HG03025 (cell line): Measurements from ENCODE around the gene CHD5.
"Not testable (repeated sequence)": the region's sequence is repeated elsewhere in the genome, so short reads cannot be mapped to it uniquely, and the experiment has no call there.

Experiments
- ATAC-seq: cut with Tn5 transposase; IDR thresholded peaks from one replicate; pipeline ENCODE4 v1.9.1; 2021; ENCODE audit warnings: mild to moderate bottlenecking, moderate library complexity; ENCODE audit not compliant: unreplicated experiment, low FRiP score

CHD5 gene

DNA sequence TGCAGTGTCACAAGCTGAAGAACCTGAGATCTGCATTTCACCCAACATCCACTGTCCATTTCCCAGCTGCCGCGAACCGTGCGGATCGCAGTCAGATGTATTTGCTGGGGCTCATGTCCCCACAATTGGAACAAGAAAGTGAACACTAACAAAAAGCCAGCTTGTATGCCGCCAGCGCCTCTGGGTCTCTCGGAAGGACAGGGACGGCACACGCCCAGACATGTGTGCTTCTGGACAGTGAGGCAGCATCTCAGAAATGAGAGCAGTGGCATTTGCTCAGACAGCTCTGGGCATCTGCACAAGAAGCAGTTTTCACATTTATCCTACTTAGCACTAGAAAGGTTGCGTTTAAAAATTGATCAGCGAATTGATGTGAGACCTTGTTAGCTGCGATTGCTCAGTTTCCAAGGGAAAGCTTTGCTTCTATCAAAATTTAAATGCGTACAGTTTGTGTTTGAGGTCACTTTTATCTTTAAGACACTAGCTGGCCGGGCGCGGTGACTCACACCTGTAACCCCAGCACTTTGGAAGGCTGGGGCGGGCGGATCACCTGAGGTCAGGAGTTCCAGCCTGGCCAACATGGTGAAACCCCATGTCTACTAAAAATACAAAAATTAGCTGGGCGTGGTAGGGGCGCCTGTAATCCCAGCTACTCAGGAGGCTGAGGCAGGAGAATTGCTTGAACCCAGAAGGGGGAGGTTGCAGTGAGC, 105.8 kb downstream of the CHD5 start:
- ATAC-seq = no peak

DNA sequence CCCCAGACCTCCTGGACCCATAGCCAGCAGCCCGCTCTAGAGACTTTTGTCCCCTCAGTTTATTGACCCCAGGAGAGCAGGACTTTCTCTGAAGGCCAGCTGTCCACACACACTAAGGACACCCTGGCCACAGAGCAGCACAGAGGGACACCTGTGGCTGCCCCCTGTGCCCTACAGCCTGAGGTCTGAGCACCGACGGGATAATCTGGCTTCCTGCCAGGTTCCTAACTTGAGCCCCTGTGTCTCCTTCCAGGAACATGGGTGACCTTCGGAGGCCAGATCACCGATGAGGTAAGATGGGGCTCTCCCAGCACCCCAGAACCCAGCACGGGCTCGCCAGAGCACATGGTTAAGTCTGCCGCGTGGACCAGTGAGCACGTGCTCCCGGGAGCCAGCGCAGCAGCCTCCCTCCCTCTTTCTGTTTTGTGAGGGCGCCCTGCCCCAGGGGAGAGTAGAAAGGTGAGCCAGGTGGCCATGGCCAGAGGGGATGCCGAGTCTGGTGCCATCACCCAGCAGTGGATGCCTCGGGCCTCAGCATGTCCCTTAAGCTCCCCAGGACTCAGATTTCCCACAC, 106.6 kb downstream of the CHD5 start:
- no peak for ATAC-seq

DNA sequence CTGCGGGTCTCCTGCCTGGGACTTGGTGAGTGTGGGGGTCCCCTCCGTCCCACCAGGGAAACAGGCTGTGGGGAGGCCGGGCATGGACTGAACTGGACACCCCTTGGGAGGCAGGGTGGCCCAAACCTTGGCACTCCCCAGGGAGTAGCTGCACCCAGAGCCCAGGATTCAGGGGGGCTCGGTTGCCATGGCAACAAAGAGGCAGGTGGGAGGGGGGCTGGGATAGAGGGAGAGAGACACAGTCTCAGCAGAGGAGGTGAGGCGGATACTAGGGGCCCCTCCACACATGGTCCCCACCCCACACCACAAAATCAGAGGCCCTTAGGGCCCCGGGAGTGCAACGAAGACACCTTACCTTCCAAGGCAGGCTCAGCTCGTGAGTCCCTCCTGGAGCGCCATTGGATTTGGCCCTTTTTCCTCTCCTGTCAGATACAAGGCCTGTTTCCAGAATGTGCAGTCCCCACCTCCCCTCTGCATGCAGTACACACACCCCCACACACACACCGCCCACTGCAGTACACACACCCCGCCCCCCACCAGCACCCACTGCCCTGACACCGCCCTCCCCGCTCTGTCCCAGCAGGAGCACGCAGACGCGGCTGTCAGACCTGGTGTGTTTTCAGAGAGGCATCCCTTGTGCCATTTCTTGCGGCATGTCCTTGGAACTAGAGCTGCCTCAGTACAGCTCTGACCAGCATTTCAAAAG, 107.2 kb downstream of the CHD5 start:
- no peak for ATAC-seq

DNA sequence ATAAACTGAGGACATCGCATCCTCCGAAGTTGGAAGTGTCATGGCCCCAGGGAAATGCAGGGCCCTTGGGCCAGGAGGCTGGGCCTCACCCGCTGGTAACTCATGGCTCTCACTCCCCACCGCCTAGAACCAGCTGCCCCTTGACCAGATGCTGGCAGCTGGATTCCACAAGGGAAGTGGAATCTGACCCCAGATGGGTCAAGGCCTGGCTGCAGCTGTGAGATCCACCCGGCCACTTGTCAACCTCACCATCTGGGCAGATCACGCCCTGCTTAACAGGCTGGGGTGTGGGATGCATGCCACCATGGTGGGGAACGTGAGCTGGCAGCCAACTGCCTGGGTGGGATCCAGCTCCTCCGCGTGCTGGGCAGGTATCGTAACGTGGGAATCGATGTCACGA, 108.9 kb downstream of the CHD5 start:
- no peak for ATAC-seq

DNA sequence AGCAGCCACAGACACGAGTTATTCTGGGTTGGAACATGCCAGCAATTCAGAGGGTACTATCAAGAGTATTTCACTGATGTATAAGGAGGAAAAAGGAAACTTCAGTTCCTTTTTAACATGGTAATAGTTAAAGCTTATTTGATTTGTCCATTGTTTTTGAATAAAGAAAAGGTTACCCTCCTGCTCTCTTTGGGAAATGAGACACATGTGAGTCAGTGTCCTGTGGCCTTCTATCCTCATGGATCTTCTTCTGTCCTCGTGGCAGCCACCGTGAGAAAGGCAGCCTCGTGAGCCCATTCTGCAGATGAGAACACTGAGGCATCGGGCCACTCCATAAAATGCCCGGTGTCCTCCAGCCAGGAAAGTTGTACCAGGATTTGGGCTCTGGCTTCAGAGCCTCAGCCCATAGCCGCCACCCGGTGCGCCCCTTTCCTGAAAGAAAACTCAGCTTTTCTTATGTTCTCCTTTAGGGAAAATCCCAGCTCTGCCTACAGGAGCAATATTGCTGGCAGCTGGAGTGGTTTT, 109.6 kb downstream of the CHD5 start:
- no peak for ATAC-seq

DNA sequence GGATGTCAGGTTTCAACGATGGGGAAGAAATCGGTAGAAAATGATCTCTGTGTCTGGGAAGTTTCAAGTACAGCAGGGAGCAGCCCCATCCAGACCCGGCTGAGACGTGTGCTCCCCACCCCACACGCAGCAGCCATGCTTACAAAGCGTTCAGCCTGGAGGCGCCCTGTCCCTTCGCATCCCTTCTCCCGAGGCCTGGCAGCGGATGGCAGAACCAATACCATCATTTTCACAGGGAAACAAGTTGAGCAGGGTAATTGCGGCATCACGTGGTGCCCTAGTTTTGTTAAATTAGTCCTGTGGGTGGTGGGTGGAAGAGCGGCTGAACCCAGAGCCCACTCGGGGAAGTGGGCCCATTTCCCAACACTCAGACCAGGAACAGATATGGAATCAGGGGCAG, 110.5 kb downstream of the CHD5 start:
- ATAC-seq = no peak

DNA sequence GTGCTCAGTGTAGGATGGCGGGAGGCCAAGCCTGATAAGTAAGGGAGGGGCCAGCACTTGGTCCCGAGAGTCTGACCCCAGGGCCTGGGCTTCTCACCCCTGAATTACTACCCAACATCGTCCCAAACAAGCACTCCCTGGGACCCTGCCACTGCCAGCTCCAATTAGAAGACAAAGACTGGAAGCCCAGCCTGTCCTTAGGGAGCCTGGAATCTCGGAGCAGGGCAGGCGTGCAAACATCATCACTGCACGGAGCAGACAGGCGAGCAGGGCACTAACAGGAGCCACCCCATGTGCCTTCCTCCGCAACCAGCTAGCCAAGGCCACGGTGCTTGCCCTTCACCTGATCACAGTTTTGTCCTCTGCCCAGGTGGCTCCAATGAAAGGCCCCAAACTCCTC, 111.2 kb downstream of the CHD5 start:
- ATAC-seq = no peak

DNA sequence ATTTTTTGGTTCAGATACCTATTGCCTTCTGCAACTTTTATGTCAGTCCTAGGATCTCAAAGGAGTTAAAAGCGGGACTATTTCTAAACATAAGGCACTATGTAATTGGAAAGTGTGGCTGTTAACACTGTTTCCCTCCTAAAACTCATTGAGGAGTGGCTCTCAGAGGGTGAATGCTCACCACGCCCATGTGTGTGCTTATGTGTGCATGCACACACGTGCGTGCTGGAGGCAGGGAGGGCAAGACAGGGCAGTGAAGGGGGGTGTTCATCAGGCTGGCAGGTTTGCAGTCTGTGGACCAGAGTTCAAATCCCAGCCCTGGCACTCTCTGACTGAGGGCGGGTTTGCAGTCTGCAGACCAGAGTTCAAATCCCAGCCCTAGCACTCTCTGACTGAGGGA, 112.0 kb downstream of the CHD5 start:
- no peak for ATAC-seq

DNA sequence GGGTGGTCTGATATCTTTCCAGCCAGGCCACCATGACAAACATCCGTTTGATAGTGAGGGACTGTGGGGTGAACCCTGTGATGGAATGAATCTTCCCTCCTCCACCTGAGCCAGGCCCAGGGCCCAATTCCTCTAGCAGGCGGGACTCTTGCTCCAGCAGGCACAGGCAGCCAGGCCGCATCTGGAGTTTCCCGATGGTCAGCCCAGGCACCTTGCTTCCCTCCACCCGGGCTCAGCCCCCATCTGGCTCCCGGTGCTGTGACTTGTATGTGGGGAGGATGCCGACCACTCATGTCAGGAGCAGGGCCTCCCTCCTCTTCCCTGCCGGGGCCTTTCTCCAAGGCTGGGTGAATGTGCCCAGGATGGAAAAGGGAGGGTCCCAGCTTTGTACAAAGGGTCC, 113.4 kb downstream of the CHD5 start:
- no peak for ATAC-seq

DNA sequence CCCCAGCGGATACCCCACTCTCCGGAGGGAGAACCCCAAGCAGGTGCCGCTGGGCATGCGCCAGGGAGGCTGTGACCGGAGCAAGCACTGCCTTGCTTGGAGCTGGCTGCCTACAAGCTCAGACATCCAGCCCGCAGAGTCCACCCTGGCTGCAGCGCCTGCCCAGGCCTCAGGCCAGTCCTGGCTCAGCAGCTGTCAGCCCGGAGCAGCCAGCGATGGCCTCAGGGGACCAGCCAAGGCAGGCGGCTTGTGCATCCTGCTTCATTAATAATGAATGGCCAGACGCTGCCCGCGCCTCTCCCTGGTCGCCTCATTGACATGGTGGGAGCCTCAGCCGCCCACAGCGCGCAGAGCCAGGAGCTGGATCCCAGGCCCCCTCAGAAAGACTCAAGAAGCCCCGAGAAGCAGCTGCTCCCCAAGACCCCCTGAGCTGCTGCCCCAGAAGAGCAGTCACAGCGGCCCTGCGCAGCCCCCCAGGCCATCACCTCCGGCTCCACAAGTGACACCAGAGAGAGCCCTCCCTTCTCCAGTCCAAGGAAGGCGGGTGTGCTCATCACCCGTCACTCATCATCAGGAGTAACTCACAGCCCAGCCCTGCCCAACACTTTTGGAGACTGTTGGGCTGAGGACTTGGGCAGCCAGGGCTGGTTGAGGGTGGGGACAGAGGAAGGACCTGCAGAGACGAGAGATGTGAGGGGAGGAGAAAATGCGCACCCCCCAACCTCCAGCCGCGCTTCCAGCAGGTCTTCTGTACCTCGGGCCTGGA, 114.8 kb downstream of the CHD5 start:
- ATAC-seq = no peak

DNA sequence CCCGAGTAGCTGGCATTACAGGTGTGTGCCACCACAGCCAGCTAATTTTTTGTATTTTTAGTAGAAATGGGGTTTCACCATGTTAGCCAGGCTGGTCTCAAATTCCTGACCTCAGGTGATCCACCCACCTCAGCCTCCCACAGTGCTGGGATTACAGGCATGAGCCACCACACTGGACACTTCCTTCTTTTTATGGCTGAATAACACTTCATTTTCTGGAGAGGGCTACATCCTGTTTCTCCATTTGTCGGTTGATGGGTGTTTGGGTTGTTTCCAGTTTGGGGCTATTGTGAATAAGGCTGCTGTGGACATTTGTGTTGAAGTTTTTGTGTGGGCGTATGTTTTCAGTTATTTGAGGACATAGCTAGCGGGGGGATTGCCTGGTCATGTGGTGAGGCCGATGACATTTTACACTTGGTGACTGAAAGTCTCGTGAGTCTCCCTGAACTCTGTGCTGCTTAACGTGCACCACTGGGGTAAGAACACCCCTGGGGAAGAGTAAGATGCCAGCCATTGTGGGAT, 116.5 kb downstream of the CHD5 start:
- not testable (repeated sequence) for ATAC-seq

DNA sequence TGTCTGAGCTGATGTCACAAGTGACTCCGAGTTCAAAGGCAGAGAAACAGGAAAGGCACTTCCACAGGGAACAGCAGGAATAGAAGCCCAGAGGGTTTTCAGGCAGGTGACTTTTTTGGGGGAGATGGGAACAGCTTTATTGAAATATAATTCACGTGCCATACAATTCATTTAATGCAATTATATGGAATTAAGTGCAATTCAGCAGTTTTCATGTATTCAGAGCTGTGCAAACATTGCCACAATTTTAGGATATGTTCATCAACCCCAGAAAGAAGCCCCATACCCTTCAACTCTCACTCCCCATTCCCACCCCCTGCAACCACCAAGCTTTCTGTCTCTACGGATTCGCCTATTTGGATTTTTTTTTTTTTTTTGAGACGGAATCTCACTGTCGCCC, 117.5 kb downstream of the CHD5 start:
- no peak for ATAC-seq

DNA sequence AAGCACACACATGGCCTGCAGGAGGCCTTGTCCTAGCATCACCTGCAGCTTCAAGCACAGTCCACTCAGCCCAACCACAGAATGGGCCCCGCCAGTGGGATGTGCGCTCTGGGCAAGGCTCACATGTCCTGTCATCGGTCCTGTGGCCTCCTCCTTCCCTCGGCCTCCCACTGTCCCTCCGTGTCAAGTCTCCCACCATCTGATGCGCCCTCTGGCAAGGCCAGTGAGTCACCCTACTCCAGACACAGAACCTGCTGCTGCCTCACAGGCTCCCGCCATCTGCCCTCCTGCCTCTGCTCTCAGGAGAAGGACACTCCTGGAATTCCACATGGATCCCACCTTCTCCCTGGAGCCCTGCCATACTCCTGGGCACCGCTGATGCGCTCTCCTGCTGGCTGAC, 120.3 kb downstream of the CHD5 start:
- no peak for ATAC-seq

DNA sequence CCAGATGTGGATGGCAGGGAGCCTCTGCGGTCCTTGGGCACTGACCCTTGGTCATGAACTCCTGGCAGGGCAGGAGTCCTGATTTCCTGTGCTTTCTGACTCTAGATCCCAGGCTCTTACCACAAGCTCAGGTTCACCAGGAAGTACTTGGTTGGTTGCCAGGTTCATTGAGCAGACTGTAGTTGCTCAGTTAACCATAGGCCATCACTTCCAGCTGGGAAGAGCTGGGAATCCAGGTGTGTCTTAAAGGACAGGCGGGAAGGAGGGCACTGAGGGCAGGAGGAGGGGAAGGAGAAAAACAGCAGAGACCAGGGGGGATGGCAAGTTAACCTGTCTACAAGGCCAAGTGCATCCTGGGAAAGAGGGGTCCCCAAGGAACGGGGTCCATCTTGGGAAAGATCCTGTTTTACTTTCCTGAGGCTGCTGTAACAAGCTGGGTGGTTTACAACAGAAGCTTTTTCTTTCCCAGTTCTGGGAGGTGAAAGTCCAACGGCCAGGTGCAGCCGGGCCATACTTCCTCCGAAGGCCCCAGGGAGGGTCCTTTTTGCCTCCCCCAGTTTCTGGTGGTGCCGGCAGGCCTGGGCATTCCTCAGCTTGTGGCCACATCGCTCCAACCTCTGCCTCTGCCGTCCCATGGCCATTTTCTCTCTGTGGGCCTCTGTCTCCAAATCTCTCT, 122.8 kb downstream of the CHD5 start:
- ATAC-seq = no peak

DNA sequence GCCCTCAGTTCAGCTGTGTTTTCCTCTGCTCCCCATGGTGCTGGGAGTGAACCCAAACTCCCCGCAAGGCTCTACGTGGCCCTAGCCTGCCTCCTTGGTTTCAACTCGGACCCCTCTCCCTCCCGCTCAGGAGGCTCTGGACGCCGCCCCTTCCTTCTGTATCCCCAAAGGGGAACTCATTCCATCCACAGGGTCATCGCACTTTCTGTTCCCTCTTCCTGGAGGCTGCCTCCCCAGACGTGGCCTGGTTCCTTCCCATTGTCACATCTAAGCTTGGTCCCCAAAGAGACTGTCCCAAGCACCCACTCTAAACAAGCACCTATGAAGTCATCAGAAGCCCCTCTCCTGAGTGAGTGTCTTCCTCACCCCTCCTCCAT, 123.6 kb downstream of the CHD5 start:
- no peak for ATAC-seq

DNA sequence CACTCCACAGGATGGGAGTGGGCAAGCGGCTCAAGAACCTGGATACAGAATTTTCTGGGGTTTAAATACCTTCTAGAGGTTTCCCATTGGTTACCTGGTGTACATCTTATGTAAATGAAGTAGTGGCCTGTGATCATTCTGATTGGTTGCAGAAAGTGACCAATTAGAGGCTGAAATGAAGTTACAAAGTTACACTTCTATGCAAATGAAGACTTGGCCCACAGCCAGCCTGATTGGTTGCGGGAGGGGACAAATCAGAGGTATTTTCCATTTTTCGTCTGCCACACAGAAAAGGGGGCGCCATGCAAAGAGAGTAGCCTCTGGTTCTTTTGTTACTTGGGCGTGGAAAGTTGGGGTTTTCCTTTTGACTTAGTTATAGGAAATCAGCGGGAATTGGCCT, 125.5 kb downstream of the CHD5 start:
- ATAC-seq = no peak

DNA sequence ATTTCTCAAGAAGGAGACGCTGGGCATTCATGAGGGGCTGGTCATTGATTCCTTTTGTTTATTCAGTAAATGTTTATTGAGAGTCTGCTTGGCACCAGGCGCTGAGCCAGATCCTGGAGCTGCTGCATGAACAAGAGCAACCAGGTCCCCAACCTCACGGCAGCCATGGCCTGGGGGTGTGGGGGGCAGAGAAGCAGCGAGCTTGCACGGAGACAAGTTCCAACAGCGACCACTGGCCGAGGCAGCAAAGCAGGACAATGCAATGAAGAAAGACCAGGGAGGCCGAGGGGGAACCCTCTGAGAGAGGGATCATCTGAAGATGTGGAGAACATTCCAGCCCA, 126.9 kb downstream of the CHD5 start:
- no peak for ATAC-seq

DNA sequence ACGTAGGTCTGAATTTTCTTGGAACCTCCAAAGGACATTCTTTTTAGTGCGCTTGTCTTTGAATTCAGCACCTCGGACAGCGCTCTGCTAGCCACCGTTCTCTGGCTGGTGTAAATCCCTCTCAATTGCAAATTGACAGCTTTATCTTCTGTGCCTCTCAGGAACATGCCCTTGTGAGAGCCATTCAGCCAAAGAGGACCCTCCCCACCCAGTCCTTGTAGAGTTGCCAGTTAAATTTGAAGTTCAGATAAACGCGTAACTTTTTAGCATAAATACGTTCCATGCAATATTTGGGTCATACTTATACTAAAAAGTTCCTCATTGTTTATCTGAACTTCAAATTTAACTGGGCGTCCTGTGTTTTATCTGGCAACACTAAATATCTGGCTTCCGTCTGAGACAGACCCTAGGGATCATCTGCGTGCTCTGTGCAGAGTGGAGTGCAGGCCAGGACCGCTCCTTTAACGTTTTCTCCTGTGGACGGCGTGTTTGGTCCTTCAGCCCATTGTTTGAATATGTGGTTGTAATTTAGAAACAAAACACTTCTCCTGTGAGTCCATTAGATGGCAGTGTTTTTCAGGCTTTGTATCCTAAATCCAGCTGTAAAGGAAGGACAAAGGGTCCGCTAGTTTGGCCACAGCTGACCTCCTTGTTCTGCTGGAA, 127.4 kb downstream of the CHD5 start:
- ATAC-seq = no peak
